HG02610 (cell line): Measurements from ENCODE around the gene HEG1.

Source experiments
- ATAC-seq: cut with Tn5 transposase; IDR thresholded peaks from one replicate; pipeline ENCODE4 v1.9.1; 2021; ENCODE audit warnings: mild to moderate bottlenecking, moderate library complexity; ENCODE audit not compliant: unreplicated experiment

HEG1 gene

DNA sequence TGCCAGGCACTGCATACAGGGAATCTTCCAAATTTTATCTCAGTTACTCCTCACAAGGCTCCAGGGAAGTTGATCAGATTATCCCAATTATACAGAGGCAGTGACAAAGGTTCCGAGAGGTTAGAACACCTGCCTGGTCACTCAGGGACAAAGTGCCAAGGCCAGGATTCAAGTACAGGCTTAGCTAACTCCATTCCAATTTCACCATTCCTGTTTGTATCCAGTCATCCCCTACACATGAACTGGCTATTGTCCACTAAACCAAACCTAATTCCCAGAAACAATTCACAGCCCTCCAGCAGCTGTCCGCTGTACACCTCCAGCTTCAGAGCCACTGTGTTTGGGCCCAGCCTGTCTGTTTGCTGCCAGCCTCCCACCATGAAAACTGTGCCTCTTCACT, 137.3 kb downstream of the HEG1 start:
- ATAC-seq, result no peak

- ATAC-seq, result no peak
Observed at GRCh38 chr3:124916837-124917409, 138.9 kb downstream of the HEG1 start.
